MM.1S (cell line): ENCODE data around the gene IL17REL.
A peak's percentile ranks its signal among the peaks of the same experiment; 100 is the strongest.

Experiments
- DNase-seq: peaks from one replicate; pipeline ENCODE4 v3.0.0-alpha.2; 2015
- H2AFZ ChIP-seq: fragments of 300-600 bp; sonication (generic); 2 replicates; pipeline ENCODE4 v1.6.0; 2016; ENCODE audit warnings: antibody characterized with exemption, low read length
- H3F3A ChIP-seq: fragments of 300-600 bp; sonication (generic); 2 replicates; pipeline ENCODE4 v1.6.1; 2016; ENCODE audit warnings: mild to moderate bottlenecking, antibody characterized with exemption, low read length, moderate library complexity, mixed read lengths; ENCODE audit not compliant: insufficient read depth
- H3K27ac ChIP-seq: fragments of 300-600 bp; sonication (generic); 2 replicates; pipeline ENCODE4 v1.5.1; 2016; ENCODE audit warnings: mild to moderate bottlenecking, low read length
- H3K27me3 ChIP-seq: fragments of 300-600 bp; sonication (generic); replicated peaks from 2 replicates; pipeline ENCODE4 v1.6.0; 2016; ENCODE audit warnings: low read length; ENCODE audit not compliant: insufficient read depth
- H3K36me3 ChIP-seq: fragments of 300-600 bp; sonication (generic); replicated peaks from 2 replicates; pipeline ENCODE4 v1.6.1; 2016; ENCODE audit warnings: mild to moderate bottlenecking, low read length, mixed read lengths; ENCODE audit not compliant: insufficient read depth
- H3K4me1 ChIP-seq: fragments of 300-600 bp; sonication (generic); 2 replicates; pipeline ENCODE4 v1.6.1; 2016; ENCODE audit warnings: low read length, mixed read lengths
- H3K4me2 ChIP-seq: fragments of 300-600 bp; sonication (generic); 2 replicates; pipeline ENCODE4 v1.6.0; 2016; ENCODE audit warnings: low read depth, low read length
- H3K4me3 ChIP-seq: fragments of 300-600 bp; sonication (generic); 2 replicates; pipeline ENCODE4 v1.5.1; 2016; ENCODE audit warnings: low read length, mixed read lengths
- H3K79me2 ChIP-seq: fragments of 300-600 bp; sonication (generic); 2 replicates; pipeline ENCODE4 v1.6.1; 2016; ENCODE audit warnings: mixed run types, low read length, mixed read lengths
- H3K9ac ChIP-seq: fragments of 300-600 bp; sonication (generic); 2 replicates; pipeline ENCODE4 v1.6.1; 2016; ENCODE audit warnings: low read length, mixed read lengths
- H3K9me2 ChIP-seq: fragments of 300-600 bp; sonication (generic); replicated peaks from 2 replicates; pipeline ENCODE4 v1.6.1; 2016; ENCODE audit warnings: mild to moderate bottlenecking, low read length, mixed read lengths; ENCODE audit not compliant: insufficient read depth
- H3K9me3 ChIP-seq: fragments of 300-600 bp; sonication (generic); replicated peaks from 2 replicates; pipeline ENCODE4 v1.6.1; 2016; ENCODE audit warnings: mild to moderate bottlenecking, low read length, mixed read lengths; ENCODE audit not compliant: insufficient read depth
- H4K20me1 ChIP-seq: fragments of 300-600 bp; sonication (generic); 2 replicates; pipeline ENCODE4 v1.6.1; 2016; ENCODE audit warnings: mild to moderate bottlenecking, low read length, moderate library complexity, mixed read lengths; ENCODE audit not compliant: insufficient read depth
- CTCF ChIP-seq: fragments of 300-600 bp; sonication (generic); IDR thresholded peaks from 2 replicates; pipeline ENCODE4 v1.5.1; 2016; ENCODE audit warnings: antibody characterized with exemption, low read length, mixed read lengths
- EZH2 ChIP-seq: fragments of 300-600 bp; sonication (generic); optimal IDR thresholded peaks from 2 replicates; pipeline ENCODE3; 2017; ENCODE audit warnings: low read depth, mild to moderate bottlenecking, antibody characterized with exemption, low read length, mixed read lengths
- EZH2phosphoT487 ChIP-seq: fragments of 300-600 bp; sonication (generic); IDR thresholded peaks from 2 replicates; pipeline ENCODE4 v1.6.1; 2018; ENCODE audit warnings: antibody characterized with exemption, low read length

Gene IL17REL

DNA sequence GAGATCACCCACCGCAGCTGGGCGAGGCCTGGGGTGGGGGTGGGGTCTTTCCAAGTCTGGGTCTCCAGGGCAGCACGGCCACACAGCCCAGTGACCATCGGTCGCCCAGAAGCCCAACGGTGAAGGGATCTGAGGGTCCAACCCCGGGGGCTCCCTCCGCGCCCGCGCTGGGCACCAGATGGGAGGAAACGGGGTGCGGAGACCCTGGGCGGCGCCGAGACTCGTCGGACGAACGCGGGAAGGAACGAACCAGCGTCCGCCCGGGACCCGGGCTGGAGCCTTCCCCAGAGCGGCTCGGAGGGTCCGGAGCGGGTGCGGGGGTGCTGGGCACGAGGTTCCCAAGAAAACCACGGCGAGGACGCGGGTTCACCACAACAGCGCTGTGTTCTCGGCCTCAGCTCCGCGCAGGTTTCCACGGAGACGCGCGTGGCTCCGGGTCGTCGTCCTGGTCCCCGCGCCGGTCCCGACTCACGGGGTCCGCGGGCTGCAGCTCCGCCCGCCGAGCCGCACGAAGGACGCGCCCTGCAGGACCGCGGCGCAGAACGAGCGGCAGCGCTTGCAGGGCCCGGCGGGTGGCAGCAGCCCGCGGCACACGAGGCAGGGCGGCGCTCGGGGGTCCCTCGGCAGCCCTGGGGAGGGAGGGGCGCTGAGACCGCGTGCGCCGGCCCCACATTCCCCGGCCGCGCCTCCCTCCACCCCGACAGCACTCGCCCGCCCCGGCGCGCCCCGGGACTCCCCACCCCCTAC is 2.3 kb upstream of the IL17REL start:
- H3K27ac ChIP-seq: no peak overlapping the region
- H3K79me2 ChIP-seq: no peaks in the 10 kb centered on the region
- H3K9me3 ChIP-seq: no peaks in the 10 kb centered on the region
- TF ChIP-seq EZH2: no peak
- no peak overlapping the region for H2AFZ ChIP-seq
- peaks cover 91% of the 10 kb centered on the region for H3K27me3 ChIP-seq
- no peak overlapping the region for H3K4me3 ChIP-seq
- no peak overlapping the region for H3K4me2 ChIP-seq
- H3K9me2 ChIP-seq: no peaks in the 10 kb centered on the region
- no peaks in the 10 kb centered on the region for H3F3A ChIP-seq
- H3K36me3 ChIP-seq: no peaks in the 10 kb centered on the region
- H4K20me1 ChIP-seq: no peaks in the 10 kb centered on the region
- DNase-seq: no peak
- H3K9ac ChIP-seq: no peak overlapping the region
- no peaks in the 10 kb centered on the region for H3K4me1 ChIP-seq

DNA sequence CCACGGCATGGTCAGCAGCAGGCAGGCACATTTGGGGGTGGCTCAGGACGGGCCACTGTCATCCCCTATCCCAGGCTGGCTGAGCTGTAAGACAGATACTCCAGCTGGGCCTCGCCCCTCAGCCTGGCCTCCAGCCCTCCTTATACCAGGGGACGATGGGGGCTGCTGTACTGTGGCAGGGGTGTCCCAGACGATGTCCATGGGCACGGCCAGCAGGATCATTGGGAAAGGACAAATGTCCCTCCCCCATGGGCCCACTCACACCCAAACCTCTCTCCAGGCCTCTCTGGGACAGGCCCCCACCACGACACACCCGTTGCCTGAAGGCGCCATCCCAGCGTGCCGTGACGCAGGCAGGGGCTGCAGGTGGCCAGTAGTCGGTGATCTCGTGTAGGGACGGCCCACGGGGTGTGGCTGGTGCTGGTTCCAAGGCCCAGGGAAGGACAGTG is 1.5 kb upstream of the IL17REL start:
- Histone ChIP-seq H3K4me1 (no peaks in the 10 kb centered on the region), H3K9ac (no peak overlapping the region), H3K9me2 (no peaks in the 10 kb centered on the region), H3K9me3 (no peaks in the 10 kb centered on the region), H3K4me2 (no peak overlapping the region), H3F3A (no peaks in the 10 kb centered on the region), H3K79me2 (no peaks in the 10 kb centered on the region), H3K36me3 (no peaks in the 10 kb centered on the region), H3K27me3 (peaks cover 90% of the 10 kb centered on the region), H4K20me1 (no peaks in the 10 kb centered on the region), H3K27ac (no peak overlapping the region), H3K4me3 (no peak overlapping the region), H2AFZ (no peak overlapping the region)
- no peak for TF ChIP-seq EZH2
- no peak for DNase-seq

GRCh38 chr22:50011447-50012210 is 936 bp downstream of the IL17REL start:
- Histone ChIP-seq H3K27ac (no peak overlapping the region), H3K27me3 (peaks cover 88% of the 10 kb centered on the region), H3K4me3 (no peak overlapping the region), H3K79me2 (no peaks in the 10 kb centered on the region), H3K36me3 (no peaks in the 10 kb centered on the region), H3K9ac (no peak overlapping the region), H3K4me2 (no peak overlapping the region), H3F3A (no peaks in the 10 kb centered on the region), H3K9me3 (no peaks in the 10 kb centered on the region), H2AFZ (no peak overlapping the region), H3K4me1 (no peaks in the 10 kb centered on the region), H4K20me1 (no peaks in the 10 kb centered on the region), H3K9me2 (no peaks in the 10 kb centered on the region)
- peak; percentile 15 for TF ChIP-seq EZH2
- no peak; the same call in 1 of the 2 replicates for TF ChIP-seq EZH2phosphoT487
- no peak for DNase-seq

DNA sequence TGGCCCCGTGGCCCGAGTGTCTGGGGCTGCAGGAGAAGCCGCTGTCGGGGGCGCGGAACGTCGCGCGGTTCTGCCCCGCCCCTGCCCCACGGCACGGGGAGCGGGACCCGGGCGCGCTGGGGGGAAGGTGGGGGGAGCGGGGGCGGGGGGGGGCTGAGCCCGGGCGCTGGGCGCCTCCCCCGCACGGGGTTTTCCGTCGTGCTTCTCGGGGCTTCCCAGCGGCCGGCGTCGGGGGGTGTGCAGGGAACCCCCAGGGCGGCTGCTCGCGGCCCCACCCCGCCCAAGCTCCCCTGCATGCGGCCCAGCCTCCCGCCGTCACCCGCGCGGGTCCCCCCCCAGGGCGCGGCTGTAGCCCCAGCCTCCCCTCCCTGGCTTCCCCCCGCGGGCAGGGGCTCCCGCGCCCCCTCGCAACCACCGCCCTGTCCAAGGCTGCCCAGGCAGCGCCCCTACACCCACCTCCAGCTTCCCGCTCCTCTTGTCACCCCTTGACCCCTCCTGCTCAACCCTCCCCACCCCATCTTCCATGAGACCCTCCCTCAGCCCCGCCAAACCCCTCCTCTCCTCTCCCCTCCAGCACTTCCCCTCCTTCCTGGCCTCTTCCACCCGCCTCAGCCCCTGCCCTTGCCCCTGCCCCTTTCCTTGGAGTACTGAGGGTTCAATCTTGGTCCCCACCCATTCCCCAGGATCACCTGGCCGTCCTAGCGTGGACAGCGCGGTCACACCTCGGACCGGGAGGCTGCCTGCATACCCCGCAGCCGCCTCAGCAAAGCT is 1.7 kb downstream of the IL17REL start:
- no peak for DNase-seq
- no peak overlapping the region for H3K4me2 ChIP-seq

More for the DNA sequence above, 1.7 kb downstream of the IL17REL start:
- no peaks in the 10 kb centered on the region for H4K20me1 ChIP-seq
- no peaks in the 10 kb centered on the region for H3K36me3 ChIP-seq
- H3K27me3 ChIP-seq: peaks cover 86% of the 10 kb centered on the region
- no peaks in the 10 kb centered on the region for H3K4me1 ChIP-seq
- no peak overlapping the region for H3K4me3 ChIP-seq
- no peak overlapping the region for H2AFZ ChIP-seq
- no peak overlapping the region for H3K27ac ChIP-seq
- H3K9me2 ChIP-seq: no peaks in the 10 kb centered on the region
- H3K9me3 ChIP-seq: no peaks in the 10 kb centered on the region
- TF ChIP-seq CTCF: no peak
- peak; percentile 82 for TF ChIP-seq EZH2
- H3K79me2 ChIP-seq: no peaks in the 10 kb centered on the region
- no peaks in the 10 kb centered on the region for H3F3A ChIP-seq
- no peak overlapping the region for H3K9ac ChIP-seq
